ENCODE results near the gene BCS1L. TPM values are rescaled to one million over a fixed set of nuclear protein-coding genes. Genes with fewer than 3 reads are reported as not detected.

BCS1L gene
- total and polyA plus RNA-seq, 9 of the 15 experiments (the other 6 are each of a cell fraction or from before 2014, with no cell fraction given), result 37.6 to 103 (median 56.7) TPM

DNA sequence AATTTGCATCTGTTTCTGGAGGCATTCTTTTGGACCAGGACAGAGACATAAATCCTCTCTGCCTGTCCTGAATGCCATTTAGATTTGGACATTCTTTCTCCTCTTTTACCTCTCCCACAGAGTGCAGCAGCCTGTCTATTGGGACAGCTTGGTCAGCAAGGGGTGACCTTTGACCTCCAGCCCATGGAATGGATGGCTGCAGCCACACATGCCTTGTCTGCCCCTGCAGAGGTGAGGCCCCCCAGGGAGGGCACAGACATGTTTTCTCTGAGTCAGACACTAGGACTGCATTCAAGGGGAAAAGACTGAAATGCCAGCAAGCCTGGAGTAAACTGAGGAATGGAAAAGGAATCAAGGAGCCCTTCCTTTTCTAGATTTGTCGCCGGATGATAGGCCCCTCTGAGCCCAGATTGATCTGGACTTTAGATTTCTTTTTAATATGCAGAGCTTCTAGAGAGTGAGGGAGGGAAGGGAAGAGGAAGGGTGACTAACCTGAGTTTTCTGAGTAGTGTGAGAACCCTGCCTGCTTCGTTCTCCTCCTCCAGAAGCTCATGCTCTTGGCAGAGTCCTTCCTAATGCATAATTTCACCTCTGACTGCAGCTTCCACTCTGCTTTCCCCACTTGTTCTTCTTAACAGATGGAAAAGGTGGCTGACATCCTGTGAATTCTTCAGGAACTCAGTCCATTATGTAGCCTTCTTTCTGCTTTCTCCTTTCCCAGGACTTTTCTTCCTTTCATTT is 35.1 kb downstream of the BCS1L start:
- Histone ChIP-seq H2AFZ (ENCODE audit: low read depth, low read length) (no peak overlapping the region), H3K27me3 (ENCODE audit: control insufficient read depth in 2 of 2, insufficient read depth in 2 of 2, low read length in 2 of 2) (no peaks in the 10 kb centered on the region), H3K9ac (ENCODE audit: insufficient read depth in 1 of 2, low read depth in 2 of 2, low read length in 2 of 2) (no peak overlapping the region), H3K9me3 (replicated peaks; ENCODE audit: control insufficient read depth, insufficient read depth, low read depth, low read length) (no peaks in the 10 kb centered on the region), H3K4me2 (ENCODE audit: insufficient read depth, low read length) (no peak overlapping the region), H3K27ac (ENCODE audit: extremely low read depth, low read depth, low read length) (no peak overlapping the region), H3K79me2 (ENCODE audit: control insufficient read depth, insufficient read depth, low read length) (no peaks in the 10 kb centered on the region), H3K4me3 (no peak overlapping the region), H3K4me1 (replicated peaks in 1 of 2; ENCODE audit: control insufficient read depth in 2 of 2, insufficient read depth in 2 of 2, low read length in 2 of 2) (no peaks in the 10 kb centered on the region), H3K36me3 (ENCODE audit: control insufficient read depth, insufficient read depth, low read length) (no peaks in the 10 kb centered on the region), H4K20me1 (replicated peaks; ENCODE audit: control insufficient read depth, insufficient read depth, low read length) (no peaks in the 10 kb centered on the region), H3K9me1 (ENCODE audit: control insufficient read depth, insufficient read depth, low read length) (no peaks in the 10 kb centered on the region)
- ChIA-PET POLR2A (no interaction called here), CTCF (ENCODE audit: low intra/inter-chr PET ratio) (no interaction called here)
- FAIRE-seq, result no peak
- no TSS peak for BruUV-seq (replicated peaks)
- 67% methylated on average over 1 of the region's 3 CpGs for WGBS (ENCODE audit: insufficient coverage, low coverage, missing lambda C conversion rate)
- DNase-seq (ENCODE audit: extremely low read depth in 1 of 4, low spot score in 3 of 4), result no peak
- in situ Hi-C loops (cut with MboI), result no loop called here
- TF ChIP-seq ETV5 (CRISPR knock-in tag; IDR thresholded peaks at IDR 0.05; ENCODE audit: low read depth), result no peak
- TF ChIP-seq HOXB6 (CRISPR knock-in tag; IDR thresholded peaks at IDR 0.05; ENCODE audit: borderline replicate concordance), result no peak
- no peak for TF ChIP-seq STAG1 (CRISPR knock-in tag; IDR thresholded peaks at IDR 0.05; ENCODE audit: borderline replicate concordance)
- TF ChIP-seq ZNF253 (CRISPR knock-in tag; conservative IDR thresholded peaks at IDR 0.05), result no peak
- peak; percentile 49 for TF ChIP-seq NR2C1 (IDR thresholded peaks at IDR 0.05)
- 0 out of 2 replicates have a peak, but pooled peaks have one; percentile 35 for TF ChIP-seq NR2C1 (tag; IDR thresholded peaks at IDR 0.05)
- intact Hi-C loops (cut with micrococcal nuclease), result no loop called here
- no peak for ATAC-seq

DNA sequence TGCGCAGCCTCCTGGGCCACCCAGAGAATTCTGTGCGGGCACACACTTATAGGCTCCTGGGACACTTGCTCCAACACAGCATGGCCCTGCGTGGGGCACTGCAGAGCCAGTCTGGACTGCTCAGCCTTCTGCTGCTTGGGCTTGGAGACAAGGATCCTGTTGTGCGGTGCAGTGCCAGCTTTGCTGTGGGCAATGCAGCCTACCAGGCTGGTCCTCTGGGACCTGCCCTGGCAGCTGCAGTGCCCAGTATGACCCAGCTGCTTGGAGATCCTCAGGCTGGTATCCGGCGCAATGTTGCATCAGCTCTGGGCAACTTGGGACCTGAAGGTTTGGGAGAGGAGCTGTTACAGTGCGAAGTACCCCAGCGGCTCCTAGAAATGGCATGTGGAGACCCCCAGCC is 39.4 kb downstream of the BCS1L start:
- Histone ChIP-seq H3K9me1 (ENCODE audit: control insufficient read depth, insufficient read depth, low read length) (no peaks in the 10 kb centered on the region), H3K9ac (ENCODE audit: insufficient read depth in 1 of 2, low read depth in 2 of 2, low read length in 2 of 2) (no peak overlapping the region; a peak in 1 of 4 replicates), H3K4me1 (replicated peaks in 1 of 2; ENCODE audit: control insufficient read depth in 2 of 2, insufficient read depth in 2 of 2, low read length in 2 of 2) (no peaks in the 10 kb centered on the region), H3K36me3 (ENCODE audit: control insufficient read depth, insufficient read depth, low read length) (no peaks in the 10 kb centered on the region), H3K27ac (ENCODE audit: extremely low read depth, low read depth, low read length) (no peak overlapping the region), H3K9me3 (replicated peaks; ENCODE audit: control insufficient read depth, insufficient read depth, low read depth, low read length) (no peaks in the 10 kb centered on the region), H2AFZ (ENCODE audit: low read depth, low read length) (no peak overlapping the region), H3K4me2 (ENCODE audit: insufficient read depth, low read length) (no peak overlapping the region), H3K79me2 (ENCODE audit: control insufficient read depth, insufficient read depth, low read length) (no peaks in the 10 kb centered on the region), H4K20me1 (replicated peaks; ENCODE audit: control insufficient read depth, insufficient read depth, low read length) (no peaks in the 10 kb centered on the region), H3K27me3 (ENCODE audit: control insufficient read depth in 2 of 2, insufficient read depth in 2 of 2, low read length in 2 of 2) (no peaks in the 10 kb centered on the region), H3K4me3 (no peak overlapping the region)
- no peak for FAIRE-seq
- ChIA-PET POLR2A (interaction anchor here (1.5 kb wide), 1 partner anchor 9 kb away, joined by 3 read pairs; no protein-coding TSS in a partner anchor), CTCF (ENCODE audit: low intra/inter-chr PET ratio) (no interaction called here)
- no peak for ATAC-seq
- in situ Hi-C loops (cut with MboI), result no loop called here
- intact Hi-C loops (cut with micrococcal nuclease), result no loop called here
- no TSS peak for BruUV-seq (replicated peaks)
- WGBS (ENCODE audit: insufficient coverage, low coverage, missing lambda C conversion rate), result 55% methylated on average over 8 of the region's 8 CpGs
- DNase-seq (ENCODE audit: extremely low read depth in 1 of 4, low spot score in 3 of 4), result no peak
- no peak for TF ChIP-seq BRD9 (IDR thresholded peaks at IDR 0.05; ENCODE audit: low read depth, partially characterized antibody)
- TF ChIP-seq, protein P1, sequence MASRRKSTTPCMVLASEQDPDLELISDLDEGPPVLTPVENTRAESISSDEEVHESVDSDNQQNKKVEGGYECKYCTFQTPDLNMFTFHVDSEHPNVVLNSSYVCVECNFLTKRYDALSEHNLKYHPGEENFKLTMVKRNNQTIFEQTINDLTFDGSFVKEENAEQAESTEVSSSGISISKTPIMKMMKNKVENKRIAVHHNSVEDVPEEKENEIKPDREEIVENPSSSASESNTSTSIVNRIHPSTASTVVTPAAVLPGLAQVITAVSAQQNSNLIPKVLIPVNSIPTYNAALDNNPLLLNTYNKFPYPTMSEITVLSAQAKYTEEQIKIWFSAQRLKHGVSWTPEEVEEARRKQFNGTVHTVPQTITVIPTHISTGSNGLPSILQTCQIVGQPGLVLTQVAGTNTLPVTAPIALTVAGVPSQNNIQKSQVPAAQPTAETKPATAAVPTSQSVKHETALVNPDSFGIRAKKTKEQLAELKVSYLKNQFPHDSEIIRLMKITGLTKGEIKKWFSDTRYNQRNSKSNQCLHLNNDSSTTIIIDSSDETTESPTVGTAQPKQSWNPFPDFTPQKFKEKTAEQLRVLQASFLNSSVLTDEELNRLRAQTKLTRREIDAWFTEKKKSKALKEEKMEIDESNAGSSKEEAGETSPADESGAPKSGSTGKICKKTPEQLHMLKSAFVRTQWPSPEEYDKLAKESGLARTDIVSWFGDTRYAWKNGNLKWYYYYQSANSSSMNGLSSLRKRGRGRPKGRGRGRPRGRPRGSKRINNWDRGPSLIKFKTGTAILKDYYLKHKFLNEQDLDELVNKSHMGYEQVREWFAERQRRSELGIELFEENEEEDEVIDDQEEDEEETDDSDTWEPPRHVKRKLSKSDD (conservative IDR thresholded peaks at IDR 0.05; ENCODE audit: low read length), result no peak
- no peak for TF ChIP-seq SREBF1 (IDR thresholded peaks at IDR 0.05; ENCODE audit: borderline replicate concordance, low read depth, low read length)
- TF ChIP-seq ZFX (CRISPR knock-in tag; IDR thresholded peaks at IDR 0.05), result no peak
- TF ChIP-seq SPI1 (IDR thresholded peaks at IDR 0.05; ENCODE audit: borderline replicate concordance, low read depth, low read length), result no peak
- no peak for TF ChIP-seq ATF7 (IDR thresholded peaks at IDR 0.05)
- no peak for TF ChIP-seq ZNF76 (CRISPR knock-in tag; IDR thresholded peaks at IDR 0.05; ENCODE audit: borderline replicate concordance)
- TF ChIP-seq RBM17 (IDR thresholded peaks at IDR 0.05; ENCODE audit: borderline replicate concordance, low read depth, low read length), result no peak
- TF ChIP-seq ZKSCAN1 (IDR thresholded peaks at IDR 0.05; ENCODE audit: low read depth, low read length), result no peak

Measured in K562 (cell line).